Lung (tissue), 12 donors: ENCODE results near the gene ZDHHC7. TPM values are rescaled to one million over a fixed set of nuclear protein-coding genes. Genes with fewer than 3 reads are reported as not detected.

Experiments
- ATAC-seq: fragments of 200-7000 bp; cut with Tn5 transposase; one replicate; pipeline ENCODE4 v1.9.1; 2020; ENCODE audit warnings: moderate number of reproducible peaks; ENCODE audit not compliant: insufficient read depth, low FRiP score
- DNase-seq, 3 donors: peaks; one replicate each; pipeline ENCODE4 v3.0.0-alpha.2; 2013 to 2017
- H3K27ac ChIP-seq, 2 donors: one replicate each; pipeline ENCODE4 v1.5.1; 2013; ENCODE audit warnings: mild to moderate bottlenecking in 2 of 2, moderate library complexity in 2 of 2, control low read depth in 1 of 2, inconsistent platforms in 1 of 2, low read depth in 1 of 2, low read length in 1 of 2
- H3K27me3 ChIP-seq, 3 donors: one replicate each; pipeline ENCODE4 v1.5.1; 2013; ENCODE audit warnings: low read length in 2 of 3; ENCODE audit not compliant: control insufficient read depth in 3 of 3, insufficient read depth in 3 of 3
- H3K36me3 ChIP-seq, 4 donors: one replicate each; pipeline ENCODE4 v1.5.1; 2013; ENCODE audit warnings: low read length in 4 of 4, mild to moderate bottlenecking in 1 of 4, moderate library complexity in 1 of 4; ENCODE audit not compliant: control insufficient read depth in 4 of 4, insufficient read depth in 4 of 4
- H3K4me1 ChIP-seq, 5 donors: one replicate each; pipeline ENCODE4 v1.5.1; 2013; ENCODE audit warnings: low read length in 5 of 5, mild to moderate bottlenecking in 2 of 5, moderate library complexity in 1 of 5; ENCODE audit not compliant: control insufficient read depth in 5 of 5, insufficient read depth in 5 of 5
- H3K4me3 ChIP-seq: one replicate; pipeline ENCODE4 v1.5.1; 2013; ENCODE audit warnings: mild to moderate bottlenecking, control low read depth, moderate library complexity
- H3K9ac ChIP-seq, 2 donors: one replicate each; pipeline ENCODE4 v1.5.1; 2013; ENCODE audit warnings: low read length in 2 of 2, control low read depth in 1 of 2; ENCODE audit not compliant: insufficient read depth in 1 of 2
- H3K9me3 ChIP-seq, 4 donors: one replicate each; pipeline ENCODE4 v1.5.1; 2013; ENCODE audit warnings: low read length in 3 of 4, mild to moderate bottlenecking in 1 of 4, moderate library complexity in 1 of 4; ENCODE audit not compliant: control insufficient read depth in 4 of 4, insufficient read depth in 3 of 4
- whole genome bisulfite sequencing, 2 donors: extraction: QIAGEN DNeasy Blood & Tissue Kit; methylation state at CpG; one replicate each; pipeline ENCODE4 v1.1.7; 2013; 5-methylcytosine and 5-hydroxymethylcytosine counted together
- polyA plus RNA-seq, 2 donors: library from polyadenylated mRNA; stranded (reverse); fragments of 200-250 nt; gene quantifications; one replicate each; pipeline ENCODE4 v1.2.1, GENCODE V29; 2013
- total RNA-seq, 2 donors: library from RNA; depleted of rRNA in 1 of 2; stranded (reverse); fragments of >200 nt in 1 of 2; gene quantifications; one replicate each; pipeline ENCODE4 v1.2.1, GENCODE V29; 2014 to 2021
- TF ChIP-seq, protein P1 (sequence below): IDR thresholded peaks from 2 replicates; pipeline ENCODE4 v1.5.1; 2012; ENCODE audit warnings: mild to moderate bottlenecking; ENCODE audit errors: control extremely low read depth, extremely low read depth
- donor health status: control.
- donor health status: control.
- donor health status: Bipolar disorder and iron deficiency.
- donor health status: healthy.
- donor health status: DM: yes; HTN: yes; CAD: no.

ZDHHC7 gene
- total and polyA plus RNA-seq, 4 donors: 23.6 to 61.1 (median 45.4) TPM

GRCh38 chr16:85017633-85018032 lies 6.3 kb upstream of the ZDHHC7 start:
- H3K4me1 ChIP-seq: peaks cover 0 to 18% (median 0%) of the 10 kb centered on the region in 5 donors
- ATAC-seq: no peak
- no peak overlapping the region for H3K9ac ChIP-seq
- no peaks in the 10 kb centered on the region for H3K36me3 ChIP-seq
- DNase-seq: no peak
- H3K27ac ChIP-seq: no peak overlapping the region
- no peaks in the 10 kb centered on the region for H3K9me3 ChIP-seq
- TF ChIP-seq, protein P1, sequence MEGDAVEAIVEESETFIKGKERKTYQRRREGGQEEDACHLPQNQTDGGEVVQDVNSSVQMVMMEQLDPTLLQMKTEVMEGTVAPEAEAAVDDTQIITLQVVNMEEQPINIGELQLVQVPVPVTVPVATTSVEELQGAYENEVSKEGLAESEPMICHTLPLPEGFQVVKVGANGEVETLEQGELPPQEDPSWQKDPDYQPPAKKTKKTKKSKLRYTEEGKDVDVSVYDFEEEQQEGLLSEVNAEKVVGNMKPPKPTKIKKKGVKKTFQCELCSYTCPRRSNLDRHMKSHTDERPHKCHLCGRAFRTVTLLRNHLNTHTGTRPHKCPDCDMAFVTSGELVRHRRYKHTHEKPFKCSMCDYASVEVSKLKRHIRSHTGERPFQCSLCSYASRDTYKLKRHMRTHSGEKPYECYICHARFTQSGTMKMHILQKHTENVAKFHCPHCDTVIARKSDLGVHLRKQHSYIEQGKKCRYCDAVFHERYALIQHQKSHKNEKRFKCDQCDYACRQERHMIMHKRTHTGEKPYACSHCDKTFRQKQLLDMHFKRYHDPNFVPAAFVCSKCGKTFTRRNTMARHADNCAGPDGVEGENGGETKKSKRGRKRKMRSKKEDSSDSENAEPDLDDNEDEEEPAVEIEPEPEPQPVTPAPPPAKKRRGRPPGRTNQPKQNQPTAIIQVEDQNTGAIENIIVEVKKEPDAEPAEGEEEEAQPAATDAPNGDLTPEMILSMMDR: no peak
- H3K4me3 ChIP-seq: no peak overlapping the region
- peaks cover 0 to 2% (median 0%) of the 10 kb centered on the region in 3 donors for H3K27me3 ChIP-seq
- 77 to 80% methylated on average over 8 of the region's 8 CpGs for WGBS, 2 donors

- ATAC-seq (peak; percentile 56), DNase-seq (no peak)
- H3K9me3 ChIP-seq: no peaks in the 10 kb centered on the region
- H3K9ac ChIP-seq: no peak overlapping the region
- TF ChIP-seq, protein P1: no peak
- no peak overlapping the region for H3K4me3 ChIP-seq
- no peak overlapping the region for H3K27ac ChIP-seq
- H3K36me3 ChIP-seq: no peaks in the 10 kb centered on the region
- 32 to 55% methylated on average over 4 of the region's 4 CpGs for WGBS, 2 donors
- peaks cover 0 to 18% (median 2%) of the 10 kb centered on the region in 5 donors for H3K4me1 ChIP-seq
- peaks cover 0 to 2% (median 0%) of the 10 kb centered on the region in 3 donors for H3K27me3 ChIP-seq
Observed at GRCh38 chr16:85017151-85017550, 5.8 kb upstream of the ZDHHC7 start.

GRCh38 chr16:85015481-85016187 lies 4.3 kb upstream of the ZDHHC7 start:
- peak in 1 of 3 donors; percentile 37 for DNase-seq

More at GRCh38 chr16:85015481-85016187, 4.3 kb upstream of the ZDHHC7 start:
- H3K4me3 ChIP-seq: no peak overlapping the region
- peaks cover 0 to 2% (median 0%) of the 10 kb centered on the region in 3 donors for H3K27me3 ChIP-seq
- no peak overlapping the region for H3K9ac ChIP-seq
- peaks cover 0 to 18% (median 3%) of the 10 kb centered on the region in 5 donors for H3K4me1 ChIP-seq
- H3K9me3 ChIP-seq: no peaks in the 10 kb centered on the region
- H3K27ac ChIP-seq: no peak overlapping the region
- no peak for ATAC-seq
- WGBS, 2 donors: 92 to 94% methylated on average over 5 of the region's 5 CpGs
- TF ChIP-seq, protein P1: no peak
- H3K36me3 ChIP-seq: no peaks in the 10 kb centered on the region
